Fibroblast of pulmonary artery (primary cell): ENCODE results near the gene FXN.

Experiments
- DNase-seq: peaks from one replicate; pipeline ENCODE4 v3.0.0-alpha.2; 2010; ENCODE audit warnings: low read depth
- H3K4me3 ChIP-seq: replicated peaks from 2 replicates; pipeline ENCODE4 v1.5.1; 2011; ENCODE audit warnings: low read depth, mild to moderate bottlenecking, control low read depth, low read length, moderate library complexity
- TF ChIP-seq, protein P1 (sequence below): IDR thresholded peaks from 2 replicates; pipeline ENCODE4 v1.5.1; 2011; ENCODE audit warnings: mild to moderate bottlenecking, control low read depth, low read length, inconsistent platforms; ENCODE audit errors: missing control alignments

FXN gene

DNA sequence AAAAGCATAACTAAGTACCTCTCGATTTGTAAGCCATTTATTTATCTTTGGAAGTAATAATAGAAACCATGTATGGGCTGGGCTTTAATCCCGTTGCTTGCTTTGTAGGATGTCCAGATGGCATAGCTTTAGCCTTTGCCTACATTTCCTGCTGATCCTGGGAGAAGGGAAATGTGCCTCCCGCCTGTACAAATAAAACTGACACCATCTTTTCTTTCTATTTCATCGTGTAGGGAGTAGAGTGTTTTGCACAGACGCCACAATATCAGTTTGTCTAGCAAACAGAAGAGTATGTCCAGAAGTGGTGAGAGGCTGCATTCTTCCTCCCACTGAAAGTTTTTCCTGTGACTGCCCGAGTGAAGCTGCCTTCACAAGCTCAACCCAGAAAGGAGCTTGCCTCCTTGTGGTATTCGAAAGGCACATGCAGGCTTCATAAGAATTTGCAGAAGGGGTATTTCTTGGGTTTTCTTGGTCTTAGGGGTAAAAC lies 113.8 kb downstream of the FXN start:
- TF ChIP-seq, protein P1, sequence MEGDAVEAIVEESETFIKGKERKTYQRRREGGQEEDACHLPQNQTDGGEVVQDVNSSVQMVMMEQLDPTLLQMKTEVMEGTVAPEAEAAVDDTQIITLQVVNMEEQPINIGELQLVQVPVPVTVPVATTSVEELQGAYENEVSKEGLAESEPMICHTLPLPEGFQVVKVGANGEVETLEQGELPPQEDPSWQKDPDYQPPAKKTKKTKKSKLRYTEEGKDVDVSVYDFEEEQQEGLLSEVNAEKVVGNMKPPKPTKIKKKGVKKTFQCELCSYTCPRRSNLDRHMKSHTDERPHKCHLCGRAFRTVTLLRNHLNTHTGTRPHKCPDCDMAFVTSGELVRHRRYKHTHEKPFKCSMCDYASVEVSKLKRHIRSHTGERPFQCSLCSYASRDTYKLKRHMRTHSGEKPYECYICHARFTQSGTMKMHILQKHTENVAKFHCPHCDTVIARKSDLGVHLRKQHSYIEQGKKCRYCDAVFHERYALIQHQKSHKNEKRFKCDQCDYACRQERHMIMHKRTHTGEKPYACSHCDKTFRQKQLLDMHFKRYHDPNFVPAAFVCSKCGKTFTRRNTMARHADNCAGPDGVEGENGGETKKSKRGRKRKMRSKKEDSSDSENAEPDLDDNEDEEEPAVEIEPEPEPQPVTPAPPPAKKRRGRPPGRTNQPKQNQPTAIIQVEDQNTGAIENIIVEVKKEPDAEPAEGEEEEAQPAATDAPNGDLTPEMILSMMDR = peak; percentile 65
- H3K4me3 ChIP-seq = peak overlapping the region; percentile 26
- DNase-seq = peak; percentile 84
